Left ventricle myocardium inferior (tissue), 1 donor: ENCODE data around the gene GSK3A. TPM values are rescaled to one million over a fixed set of nuclear protein-coding genes. Genes with fewer than 3 reads are reported as not detected.

ENCODE experiments used
- DNase-seq: peaks from one replicate; pipeline ENCODE4 v3.0.0-alpha.2; 2020
- H3K27ac ChIP-seq: fragments of 200-600 bp; replicated peaks from 2 replicates; pipeline ENCODE4 v1.8.0; 2021
- H3K27me3 ChIP-seq: fragments of 200-600 bp; 2 replicates; pipeline ENCODE4 v1.8.0; 2021; ENCODE audit warnings: low read depth
- H3K36me3 ChIP-seq: fragments of 200-600 bp; 2 replicates; pipeline ENCODE4 v1.8.0; 2021
- H3K4me1 ChIP-seq: fragments of 200-600 bp; 2 replicates; pipeline ENCODE4 v1.8.0; 2021
- H3K4me3 ChIP-seq: fragments of 200-600 bp; 2 replicates; pipeline ENCODE4 v1.8.0; 2021; ENCODE audit warnings: mild to moderate bottlenecking, moderate library complexity
- H3K9me3 ChIP-seq: fragments of 200-600 bp; replicated peaks from 2 replicates; pipeline ENCODE4 v1.8.0; 2021
- intact Hi-C: fragments of 100-400 bp; cut with micrococcal nuclease; formaldehyde crosslinking; loops from one replicate; pipeline ENCODE4 v1.11.0; 2022
- total RNA-seq: library from RNA; stranded (reverse); fragmentation: NEBNext Ultra II Directional; extraction: Animal tissue kit (Norgen Biotek cat#: 25700); gene quantifications from one replicate; pipeline ENCODE4 v1.2.1, GENCODE V29; 2021
- TF ChIP-seq, protein P1 (sequence below): fragments of 200-600 bp; IDR thresholded peaks from 2 replicates; pipeline ENCODE4 v1.8.0; 2021; ENCODE audit warnings: antibody characterized with exemption, mild to moderate bottlenecking, borderline replicate concordance
- donor health status: DM: no; HTN: yes; CAD: no; lungs with severe emphysema.

The GSK3A gene
- total RNA-seq, 1 donor from 2014 or later: 37.6 TPM

DNA sequence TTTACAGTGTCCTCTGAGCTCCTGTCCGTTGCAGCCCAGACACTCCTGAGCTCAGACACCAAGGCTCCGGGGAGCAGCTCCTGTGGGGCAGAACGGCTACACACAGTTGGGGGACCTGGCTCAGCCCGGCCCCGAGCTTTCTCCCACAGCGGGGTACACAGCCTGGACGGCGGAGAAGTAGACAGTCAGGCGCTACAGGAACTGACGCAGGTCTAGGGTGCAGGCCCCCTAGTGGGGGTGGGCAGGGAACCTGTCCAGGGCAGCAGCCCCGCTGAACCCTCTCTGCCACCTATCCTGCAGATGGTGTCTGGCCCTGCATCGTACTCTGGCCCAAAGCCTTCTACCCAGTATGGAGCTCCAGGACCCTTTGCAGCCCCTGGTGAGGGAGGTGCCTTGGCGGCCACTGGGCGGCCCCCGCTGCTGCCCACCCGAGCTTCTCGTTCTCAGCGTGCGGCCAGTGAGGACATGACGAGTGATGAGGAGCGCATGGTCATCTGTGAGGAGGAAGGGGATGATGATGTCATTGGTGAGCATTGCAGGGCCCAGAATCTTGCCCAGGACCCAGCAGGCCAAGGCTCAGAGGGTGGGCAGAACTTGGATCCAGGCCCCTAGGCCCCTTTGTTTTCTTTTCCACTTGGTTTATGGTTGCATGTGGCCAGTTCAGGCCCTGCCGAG, 46.6 kb upstream of the GSK3A start:
- Histone ChIP-seq H3K27me3 (no peaks in the 10 kb centered on the region), H3K36me3 (peaks cover 72% of the 10 kb centered on the region), H3K4me1 (peaks cover 26% of the 10 kb centered on the region), H3K27ac (no peak overlapping the region), H3K9me3 (no peaks in the 10 kb centered on the region), H3K4me3 (no peak overlapping the region)
- DNase-seq: no peak
- TF ChIP-seq, protein P1, sequence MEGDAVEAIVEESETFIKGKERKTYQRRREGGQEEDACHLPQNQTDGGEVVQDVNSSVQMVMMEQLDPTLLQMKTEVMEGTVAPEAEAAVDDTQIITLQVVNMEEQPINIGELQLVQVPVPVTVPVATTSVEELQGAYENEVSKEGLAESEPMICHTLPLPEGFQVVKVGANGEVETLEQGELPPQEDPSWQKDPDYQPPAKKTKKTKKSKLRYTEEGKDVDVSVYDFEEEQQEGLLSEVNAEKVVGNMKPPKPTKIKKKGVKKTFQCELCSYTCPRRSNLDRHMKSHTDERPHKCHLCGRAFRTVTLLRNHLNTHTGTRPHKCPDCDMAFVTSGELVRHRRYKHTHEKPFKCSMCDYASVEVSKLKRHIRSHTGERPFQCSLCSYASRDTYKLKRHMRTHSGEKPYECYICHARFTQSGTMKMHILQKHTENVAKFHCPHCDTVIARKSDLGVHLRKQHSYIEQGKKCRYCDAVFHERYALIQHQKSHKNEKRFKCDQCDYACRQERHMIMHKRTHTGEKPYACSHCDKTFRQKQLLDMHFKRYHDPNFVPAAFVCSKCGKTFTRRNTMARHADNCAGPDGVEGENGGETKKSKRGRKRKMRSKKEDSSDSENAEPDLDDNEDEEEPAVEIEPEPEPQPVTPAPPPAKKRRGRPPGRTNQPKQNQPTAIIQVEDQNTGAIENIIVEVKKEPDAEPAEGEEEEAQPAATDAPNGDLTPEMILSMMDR: no peak
- intact Hi-C loops: loop anchor here (5.0 kb wide), 1 partner anchor 37 kb away; no protein-coding TSS in a partner anchor

DNA sequence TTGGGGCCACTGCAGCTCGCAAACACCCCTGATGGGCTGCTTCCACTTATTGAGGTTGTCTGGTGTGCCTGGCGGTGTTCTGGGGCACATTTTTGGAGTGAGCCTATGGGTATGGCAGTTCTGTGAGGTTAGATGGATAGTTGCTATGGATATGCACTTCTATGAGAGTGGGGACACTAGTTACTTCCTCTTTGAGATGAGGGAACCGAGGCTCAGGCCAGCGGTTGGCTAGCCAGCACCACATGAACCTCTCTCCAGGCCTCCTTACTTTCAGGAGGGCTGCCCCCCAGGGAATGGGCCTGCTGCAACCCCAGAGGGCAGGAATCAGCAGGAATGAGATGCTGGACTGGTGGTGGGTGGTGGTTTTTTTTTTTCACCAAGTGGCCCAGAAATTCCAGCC, 46.0 kb upstream of the GSK3A start:
- Histone ChIP-seq H3K36me3 (peaks cover 66% of the 10 kb centered on the region), H3K27me3 (no peaks in the 10 kb centered on the region), H3K9me3 (no peaks in the 10 kb centered on the region), H3K27ac (no peak overlapping the region), H3K4me1 (peaks cover 28% of the 10 kb centered on the region), H3K4me3 (no peak overlapping the region)
- TF ChIP-seq, protein P1: no peak
- intact Hi-C loops: loop anchor here (5.0 kb wide), 1 partner anchor 36 kb away; no protein-coding TSS in a partner anchor
- DNase-seq: no peak

DNA sequence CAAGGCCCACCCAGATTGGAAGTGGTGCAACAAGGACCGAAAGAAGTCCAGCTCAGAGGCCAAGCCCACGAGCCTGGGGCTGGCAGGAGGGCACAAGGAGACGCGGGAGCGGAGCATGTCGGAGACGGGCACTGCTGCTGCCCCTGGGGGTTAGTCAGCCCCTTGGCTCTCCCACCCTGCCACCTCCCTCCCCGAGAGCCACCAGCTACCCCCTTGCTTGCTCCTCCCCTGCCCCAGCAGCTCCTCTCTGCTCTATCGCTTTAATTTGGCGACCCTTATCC, 45.4 kb upstream of the GSK3A start:
- no peak overlapping the region for H3K27ac ChIP-seq
- H3K9me3 ChIP-seq: no peaks in the 10 kb centered on the region
- H3K27me3 ChIP-seq: no peaks in the 10 kb centered on the region
- H3K36me3 ChIP-seq: peaks cover 60% of the 10 kb centered on the region
- DNase-seq: no peak
- H3K4me3 ChIP-seq: no peak overlapping the region
- TF ChIP-seq, protein P1: no peak
- peaks cover 34% of the 10 kb centered on the region for H3K4me1 ChIP-seq
- intact Hi-C loops: loop anchor here (5.0 kb wide), 1 partner anchor 35 kb away; no protein-coding TSS in a partner anchor

DNA sequence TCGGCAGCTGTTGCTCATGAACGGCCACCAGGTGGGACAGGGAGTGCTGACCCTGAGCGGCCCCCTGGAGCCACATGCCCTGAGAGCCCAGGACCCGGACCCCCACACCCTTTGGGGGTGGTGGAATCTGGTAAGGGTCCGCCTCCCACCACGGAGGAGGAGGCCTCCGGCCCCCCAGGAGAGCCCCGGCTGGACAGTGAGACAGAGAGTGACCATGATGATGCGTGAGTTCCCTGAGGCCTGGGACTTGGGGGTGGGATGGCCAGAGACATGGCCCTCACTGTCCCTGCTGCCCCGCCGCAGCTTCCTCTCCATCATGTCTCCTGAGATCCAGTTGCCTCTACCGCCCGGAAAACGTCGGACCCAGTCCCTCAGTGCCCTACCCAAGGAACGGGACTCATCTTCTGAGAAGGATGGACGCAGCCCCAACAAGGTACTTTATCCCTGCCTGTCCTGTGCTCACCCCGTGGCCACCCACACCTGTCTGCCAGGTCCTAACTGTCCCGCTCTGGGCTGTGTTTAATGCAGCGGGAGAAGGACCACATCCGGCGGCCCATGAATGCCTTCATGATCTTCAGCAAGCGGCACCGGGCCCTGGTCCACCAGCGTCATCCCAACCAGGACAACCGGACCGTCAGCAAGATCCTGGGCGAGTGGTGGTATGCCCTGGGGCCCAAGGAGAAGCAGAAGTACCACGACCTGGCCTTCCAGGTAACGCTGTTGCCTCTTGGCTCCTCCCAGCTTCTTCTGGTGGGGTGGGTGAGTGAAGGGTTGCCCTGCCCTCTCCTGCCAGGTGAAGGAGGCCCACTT, 44.8 kb upstream of the GSK3A start:
- Histone ChIP-seq H3K27ac (peak overlapping the region; percentile 98), H3K27me3 (no peaks in the 10 kb centered on the region), H3K9me3 (no peaks in the 10 kb centered on the region), H3K4me1 (peaks cover 40% of the 10 kb centered on the region), H3K4me3 (no peak overlapping the region), H3K36me3 (peaks cover 54% of the 10 kb centered on the region)
- intact Hi-C loops: loop anchor here (5.0 kb wide), 1 partner anchor 35 kb away; no protein-coding TSS in a partner anchor
- no peak for DNase-seq
- TF ChIP-seq, protein P1: no peak

DNA sequence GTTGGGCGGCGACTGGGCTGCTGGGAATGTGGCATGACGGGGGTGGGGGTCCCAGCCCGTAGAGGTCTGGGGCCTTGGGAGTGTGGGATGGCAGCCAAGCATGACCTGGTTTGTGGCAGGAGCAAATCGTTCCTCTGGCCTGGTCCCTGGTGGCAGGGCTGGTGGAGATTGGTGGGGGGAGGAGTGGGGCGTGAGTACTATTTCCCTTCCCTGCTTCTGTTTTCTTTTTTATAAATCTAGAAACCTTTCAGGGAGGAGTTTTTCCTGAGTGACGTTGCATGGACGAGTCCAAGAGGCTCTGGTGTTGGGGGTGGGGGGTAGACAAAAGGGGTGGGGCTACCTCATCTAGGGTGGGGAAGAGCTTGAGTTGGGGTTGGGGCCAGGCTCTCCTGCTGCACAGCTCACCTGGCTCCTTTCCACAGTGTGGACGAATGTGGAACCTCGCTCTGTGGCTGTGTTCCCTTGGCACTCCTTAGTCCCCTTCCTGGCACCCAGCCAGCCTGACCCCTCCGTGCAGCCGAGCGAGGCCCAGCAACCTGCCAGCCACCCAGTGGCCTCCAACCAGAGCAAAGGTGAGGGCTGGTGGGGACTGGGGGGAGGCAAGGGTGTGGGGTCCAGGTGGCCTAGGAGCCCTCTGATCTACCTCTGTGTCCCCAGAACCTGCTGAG, 44.1 kb upstream of the GSK3A start:
- intact Hi-C loops: loop anchor here (5.0 kb wide), 1 partner anchor 34 kb away; no protein-coding TSS in a partner anchor
- Histone ChIP-seq H3K4me1 (peaks cover 47% of the 10 kb centered on the region), H3K27me3 (no peaks in the 10 kb centered on the region), H3K9me3 (no peaks in the 10 kb centered on the region), H3K36me3 (peaks cover 48% of the 10 kb centered on the region), H3K27ac (peak overlapping the region; percentile 98), H3K4me3 (peak overlapping the region; percentile 74)
- DNase-seq: peak; percentile 52
- TF ChIP-seq, protein P1: no peak
